Measurements from ENCODE around the gene RANBP3.
A peak's percentile ranks its signal among the peaks of the same experiment; 100 is the strongest.

The RANBP3 gene

DNA sequence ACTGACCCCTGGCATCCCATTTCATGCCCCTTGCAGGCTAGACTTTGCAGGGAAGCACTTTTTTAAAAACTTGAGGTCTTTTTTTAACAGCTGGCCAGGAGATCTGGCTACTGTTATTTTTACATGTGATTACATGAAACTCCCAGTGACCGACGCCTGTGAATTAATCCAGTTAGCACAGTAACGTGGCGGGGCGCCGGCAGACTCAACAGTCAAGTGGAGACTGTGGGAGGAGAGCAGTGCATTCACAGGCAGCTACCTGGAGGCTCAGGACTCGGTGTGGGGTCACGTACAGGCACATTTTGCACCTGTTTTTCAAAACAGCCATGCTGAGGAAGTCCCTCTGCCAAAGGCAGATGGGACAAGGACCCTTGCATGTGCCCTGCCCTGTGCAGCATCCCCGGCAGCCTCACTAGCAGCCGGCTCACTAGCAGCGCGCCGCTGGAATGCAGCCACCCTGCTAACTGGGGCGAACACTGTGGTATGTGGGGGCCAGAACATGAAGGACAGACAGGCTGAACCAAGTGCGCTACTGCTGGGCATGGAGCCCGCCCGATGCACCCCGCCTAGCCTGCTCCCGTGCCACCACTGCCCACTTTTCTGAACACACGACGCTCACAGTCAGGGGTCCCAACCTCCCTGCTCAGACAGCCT is 45.2 kb downstream of the RANBP3 start:
- DNase-seq (ENCODE audit: insufficient read length, low spot score) (no peak), FAIRE-seq (no peak)
- TF ChIP-seq, protein P1, sequence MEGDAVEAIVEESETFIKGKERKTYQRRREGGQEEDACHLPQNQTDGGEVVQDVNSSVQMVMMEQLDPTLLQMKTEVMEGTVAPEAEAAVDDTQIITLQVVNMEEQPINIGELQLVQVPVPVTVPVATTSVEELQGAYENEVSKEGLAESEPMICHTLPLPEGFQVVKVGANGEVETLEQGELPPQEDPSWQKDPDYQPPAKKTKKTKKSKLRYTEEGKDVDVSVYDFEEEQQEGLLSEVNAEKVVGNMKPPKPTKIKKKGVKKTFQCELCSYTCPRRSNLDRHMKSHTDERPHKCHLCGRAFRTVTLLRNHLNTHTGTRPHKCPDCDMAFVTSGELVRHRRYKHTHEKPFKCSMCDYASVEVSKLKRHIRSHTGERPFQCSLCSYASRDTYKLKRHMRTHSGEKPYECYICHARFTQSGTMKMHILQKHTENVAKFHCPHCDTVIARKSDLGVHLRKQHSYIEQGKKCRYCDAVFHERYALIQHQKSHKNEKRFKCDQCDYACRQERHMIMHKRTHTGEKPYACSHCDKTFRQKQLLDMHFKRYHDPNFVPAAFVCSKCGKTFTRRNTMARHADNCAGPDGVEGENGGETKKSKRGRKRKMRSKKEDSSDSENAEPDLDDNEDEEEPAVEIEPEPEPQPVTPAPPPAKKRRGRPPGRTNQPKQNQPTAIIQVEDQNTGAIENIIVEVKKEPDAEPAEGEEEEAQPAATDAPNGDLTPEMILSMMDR (IDR thresholded peaks at IDR 0.05; ENCODE audit: insufficient read depth, missing control alignments): no peak

DNA sequence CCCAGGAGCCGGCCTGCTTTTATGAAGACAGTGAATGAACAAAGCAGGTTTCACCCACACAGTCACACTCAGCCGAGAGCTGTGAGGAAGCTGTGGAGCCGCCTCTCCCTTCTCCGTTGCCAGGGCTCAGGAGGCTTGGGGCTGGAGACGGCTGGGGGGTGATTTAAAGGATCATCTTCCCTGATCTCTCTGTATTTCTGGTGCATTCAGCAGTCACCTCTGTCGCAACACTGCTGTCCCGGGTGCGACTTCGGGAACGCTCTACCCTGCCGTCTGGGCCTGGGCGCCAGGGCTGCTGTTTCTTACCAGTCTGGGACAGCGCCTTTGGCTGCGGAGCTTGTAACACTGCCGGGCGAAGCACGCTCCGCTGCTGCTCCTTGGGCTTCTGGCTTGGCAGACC is 45.8 kb downstream of the RANBP3 start:
- no peak for FAIRE-seq
- TF ChIP-seq, protein P1 (IDR thresholded peaks at IDR 0.05; ENCODE audit: insufficient read depth, missing control alignments): no peak
- DNase-seq (ENCODE audit: insufficient read length, low spot score): peak; percentile 60

DNA sequence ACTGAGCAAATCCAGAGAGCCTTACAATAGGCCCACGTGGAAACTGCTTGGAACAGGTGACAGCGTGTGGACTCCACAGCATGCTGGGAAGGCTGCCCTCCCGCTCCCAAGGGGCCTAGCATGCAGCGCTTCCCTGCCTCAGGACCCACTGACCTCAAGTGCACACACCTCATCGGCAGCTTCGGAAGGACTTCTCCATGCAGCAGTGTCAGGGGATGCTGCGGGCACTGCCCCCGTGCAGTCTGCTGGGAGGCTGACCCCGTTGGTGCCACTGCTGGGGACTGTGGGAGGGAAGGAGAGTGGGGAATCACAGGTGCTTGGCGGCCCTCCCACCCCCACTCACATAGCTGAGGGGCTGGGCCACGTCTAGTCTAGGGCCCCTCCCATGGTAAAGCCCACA is 46.7 kb downstream of the RANBP3 start:
- no peak for FAIRE-seq
- TF ChIP-seq, protein P1 (IDR thresholded peaks at IDR 0.05; ENCODE audit: insufficient read depth, missing control alignments): no peak
- DNase-seq (ENCODE audit: insufficient read length, low spot score): no peak

DNA sequence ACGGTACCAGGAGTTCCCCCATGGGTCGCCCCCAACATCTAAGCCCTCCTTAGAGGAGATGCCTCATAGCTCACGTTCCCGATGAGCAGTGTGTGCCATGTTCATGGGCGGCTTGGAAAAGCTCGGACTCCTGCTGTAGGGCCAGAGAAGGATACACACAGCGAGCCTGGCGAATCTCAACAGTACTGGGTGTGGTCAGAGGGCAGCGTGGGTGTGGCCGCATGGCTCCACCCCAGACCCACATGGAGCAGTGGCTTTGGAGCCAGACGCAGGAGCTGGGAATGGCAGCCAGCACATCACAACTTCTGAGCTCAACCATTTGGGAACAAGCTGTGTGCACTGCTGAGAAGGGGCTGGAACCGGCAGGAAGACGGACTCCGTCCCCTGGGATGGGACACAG is 48.3 kb downstream of the RANBP3 start:
- TF ChIP-seq, protein P1 (IDR thresholded peaks at IDR 0.05; ENCODE audit: insufficient read depth, missing control alignments): no peak
- FAIRE-seq (no peak), DNase-seq (ENCODE audit: insufficient read length, low spot score) (no peak)

DNA sequence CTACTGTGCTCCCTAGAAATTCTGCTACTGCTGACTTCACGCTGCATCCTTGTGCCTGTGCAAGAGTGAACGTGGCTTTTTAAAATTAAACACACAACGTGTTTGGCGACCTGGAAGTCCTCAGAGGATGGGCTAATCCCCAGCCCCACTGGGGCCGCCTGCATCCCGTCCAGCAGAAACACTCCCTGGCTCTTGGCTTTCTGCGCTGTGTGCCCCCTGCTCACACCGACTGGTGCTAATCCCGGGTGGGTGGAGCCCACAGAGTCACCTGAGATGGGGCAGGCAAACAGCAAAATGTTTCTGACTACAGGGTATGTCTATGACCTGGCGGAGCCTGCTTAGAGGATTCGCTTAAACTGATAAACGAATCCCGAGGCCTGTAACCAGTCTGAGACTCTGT is 48.8 kb downstream of the RANBP3 start:
- FAIRE-seq: no peak
- DNase-seq (ENCODE audit: insufficient read length, low spot score): no peak

DNA sequence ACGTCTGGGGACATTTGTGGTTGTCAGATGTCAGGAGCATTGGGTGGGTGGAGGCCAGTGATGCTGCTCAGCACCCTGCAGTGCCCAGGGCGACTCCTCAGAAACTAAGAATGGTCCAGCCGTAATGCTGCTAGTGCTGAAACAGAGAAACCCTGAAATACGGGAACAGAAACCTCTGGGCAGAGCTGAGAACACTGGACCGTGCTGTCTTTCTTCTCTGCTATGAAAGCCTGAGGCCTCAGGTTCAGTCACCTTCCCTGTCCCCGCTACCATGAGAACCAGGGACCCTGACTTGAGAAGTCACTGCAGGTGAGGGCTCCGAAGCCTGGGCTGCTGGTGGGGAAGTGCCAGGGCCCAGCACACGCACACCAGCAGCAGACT is 50.5 kb downstream of the RANBP3 start:
- TF ChIP-seq, protein P1 (IDR thresholded peaks at IDR 0.05; ENCODE audit: insufficient read depth, missing control alignments): no peak
- FAIRE-seq (no peak), DNase-seq (ENCODE audit: insufficient read length, low spot score) (no peak)

More for the DNA sequence above, 48.8 kb downstream of the RANBP3 start:
- TF ChIP-seq, protein P1 (IDR thresholded peaks at IDR 0.05; ENCODE audit: insufficient read depth, missing control alignments): no peak

DNA sequence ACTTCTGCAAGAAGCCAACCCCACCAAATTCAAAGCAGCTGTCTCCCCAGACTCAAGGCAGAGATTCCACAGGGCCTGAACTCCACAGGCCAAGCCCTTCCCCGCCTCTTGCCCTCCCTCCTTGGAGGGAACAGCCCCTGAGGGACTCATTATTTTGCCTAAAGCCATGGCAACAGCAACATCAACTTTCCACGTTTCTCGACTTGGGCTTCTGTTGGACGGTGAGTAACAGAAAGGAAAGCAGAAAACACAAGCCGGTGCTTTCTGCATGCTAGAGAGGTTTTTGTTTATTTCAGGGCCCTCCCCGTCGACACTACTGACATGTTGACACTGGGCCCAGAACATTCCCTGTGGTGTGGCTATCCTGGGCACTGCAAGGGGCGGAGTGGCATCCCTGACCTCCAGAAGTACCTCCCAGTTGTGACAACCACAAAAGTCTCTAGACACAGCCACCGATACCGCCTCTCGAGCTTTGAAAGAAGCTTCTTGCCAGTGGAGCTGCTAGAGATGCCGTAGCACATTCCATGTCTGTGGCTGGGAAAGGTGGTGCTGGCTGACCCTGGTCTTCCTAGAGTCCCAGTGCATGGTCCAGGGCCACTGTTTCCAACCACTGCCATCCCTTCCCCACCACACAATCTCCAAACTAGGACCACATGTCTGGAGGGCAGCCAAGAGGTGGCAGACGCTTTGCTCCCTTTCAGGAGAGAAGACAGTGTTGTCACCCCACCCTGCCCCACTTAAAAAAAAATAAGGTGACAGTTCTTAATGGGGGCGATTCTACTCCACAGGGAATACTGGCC is 51.1 kb downstream of the RANBP3 start:
- FAIRE-seq (no peak), DNase-seq (ENCODE audit: insufficient read length, low spot score) (no peak)
- TF ChIP-seq, protein P1 (IDR thresholded peaks at IDR 0.05; ENCODE audit: insufficient read depth, missing control alignments): no peak

Measured in D721Med (cell line).